Right hindlimb (tissue), 1 donor: ENCODE results near the gene ACVR1C.

Source experiments
- DNase-seq: peaks from one replicate; pipeline ENCODE4 v3.0.0-alpha.2; 2018

The ACVR1C gene

GRCh38 chr2:157492189-157492773 lies 136.4 kb downstream of the ACVR1C start:
- DNase-seq, result peak; percentile 68

GRCh38 chr2:157489983-157490382 lies 138.7 kb downstream of the ACVR1C start:
- DNase-seq, result no peak

GRCh38 chr2:157488877-157489276 lies 139.8 kb downstream of the ACVR1C start:
- DNase-seq, result no peak

- no peak for DNase-seq
Measured at GRCh38 chr2:157487747-157488146, 140.9 kb downstream of the ACVR1C start.

GRCh38 chr2:157487271-157487610 lies 141.4 kb downstream of the ACVR1C start:
- DNase-seq, result no peak

GRCh38 chr2:157486596-157487270 lies 141.9 kb downstream of the ACVR1C start:
- no peak for DNase-seq

GRCh38 chr2:157480182-157480961 lies 148.3 kb downstream of the ACVR1C start:
- DNase-seq, result no peak

- DNase-seq, result no peak
Measured at GRCh38 chr2:157479081-157480027, 149.3 kb downstream of the ACVR1C start.

GRCh38 chr2:157477919-157478318 lies 150.7 kb downstream of the ACVR1C start:
- DNase-seq, result no peak

GRCh38 chr2:157476953-157477709 lies 151.5 kb downstream of the ACVR1C start:
- no peak for DNase-seq
